HepG2 (cell line): ENCODE results near the gene SP110. TPM values are rescaled to one million over a fixed set of nuclear protein-coding genes. Genes with fewer than 3 reads are reported as not detected.

ENCODE experiments used
- HDAC1 ChIP-seq: sonication (generic); formaldehyde crosslinking; IDR thresholded peaks from 2 replicates; pipeline ENCODE4 v1.5.1; 2020; ENCODE audit warnings: mild to moderate bottlenecking, missing genetic modification reagents
- HDAC6 ChIP-seq: fragments of 200-600 bp; sonication (generic); IDR thresholded peaks from 2 replicates; pipeline ENCODE4 v1.7.0; 2017; ENCODE audit warnings: mild to moderate bottlenecking, antibody characterized with exemption, low read length, low read depth
- KLF13 ChIP-seq: sonication (generic); formaldehyde crosslinking; IDR thresholded peaks from 2 replicates; pipeline ENCODE4 v1.4.0; 2020; ENCODE audit warnings: mild to moderate bottlenecking, missing genetic modification reagents
- NFKBIZ ChIP-seq: IDR thresholded peaks from 2 replicates; pipeline ENCODE4 v1.6.1; 2018; ENCODE audit warnings: missing genetic modification reagents, missing compliant biosample characterization
- PCBP1 ChIP-seq: fragments of 200-400 bp; formaldehyde crosslinking; IDR thresholded peaks from 2 replicates; pipeline ENCODE4 v1.6.1; 2017; ENCODE audit warnings: mild to moderate bottlenecking, low read depth, low read length, borderline replicate concordance
- POLR2A ChIP-seq, 2 experiments: IDR thresholded peaks; 2 replicates each; pipeline ENCODE4 v1.6.1; 2011; ENCODE audit warnings: low read depth in 2 of 2, low read length in 2 of 2, mild to moderate bottlenecking in 1 of 2, moderate library complexity in 1 of 2; ENCODE audit not compliant: insufficient read depth in 1 of 2
- POLR2AphosphoS2 ChIP-seq: IDR thresholded peaks from 2 replicates; pipeline ENCODE4 v1.6.1; 2011; ENCODE audit warnings: low read depth, low read length, improper control_type of control experiment
- SIX1 ChIP-seq: sonication (generic); formaldehyde crosslinking; IDR thresholded peaks from 2 replicates; pipeline ENCODE4 v1.4.0; 2020; ENCODE audit warnings: missing genetic modification reagents, borderline replicate concordance
- SOX6 ChIP-seq, 2 experiments: fragments of 450-650 bp in 1 of 2; sonication (generic) in 1 of 2; formaldehyde crosslinking in 1 of 2; IDR thresholded peaks; 2 replicates each; pipeline versions ENCODE4 v1.4.0 to v1.6.1; 2017 to 2020; ENCODE audit warnings: antibody characterized with exemption in 1 of 2, mild to moderate bottlenecking in 1 of 2, missing genetic modification reagents in 1 of 2
- SRSF1 ChIP-seq: fragments of 200-400 bp; formaldehyde crosslinking; optimal IDR thresholded peaks from 2 replicates; pipeline ENCODE3; 2017; ENCODE audit warnings: mild to moderate bottlenecking, low read depth, low read length, moderate library complexity
- TGIF2 ChIP-seq: IDR thresholded peaks from 2 replicates; pipeline ENCODE4 v1.6.1; 2016; ENCODE audit warnings: control low read depth, missing compliant biosample characterization
- ZNF136 ChIP-seq: sonication (generic); formaldehyde crosslinking; IDR thresholded peaks from 2 replicates; pipeline ENCODE4 v1.8.1; 2022; ENCODE audit warnings: low read depth, mild to moderate bottlenecking, moderate library complexity, missing genetic modification reagents
- ZNF850 ChIP-seq: sonication (generic); formaldehyde crosslinking; conservative IDR thresholded peaks from 2 replicates; pipeline ENCODE4 v1.9.0; 2021; ENCODE audit warnings: mild to moderate bottlenecking, missing genetic modification reagents
- ZZZ3 ChIP-seq: sonication (generic); formaldehyde crosslinking; IDR thresholded peaks from 2 replicates; pipeline ENCODE4 v1.4.0; 2020; ENCODE audit warnings: missing genetic modification reagents, mild to moderate bottlenecking, borderline replicate concordance
- polyA plus RNA-seq, 8 experiments: library from polyadenylated mRNA; depleted of rRNA in 3 of 8; stranded (reverse) in 7 of 8; unstranded in 1 of 8; fragments of >200 nt; fragmentation: Illumina TruSeq in 4 of 8; extraction: Trizol in 4 of 8; gene quantifications; 2 replicates each; pipeline versions ENCODE4 v1.2.1 to v1.2.3, GENCODE V29; 2011 to 2016; ENCODE audit warnings: low read depth in 4 of 8, missing spikeins in 1 of 8, mixed read lengths in 1 of 8; ENCODE audit not compliant: insufficient read depth in 1 of 8
- total RNA-seq, 5 experiments: library from RNA; depleted of rRNA; stranded (reverse); fragments of >200 nt; fragmentation: Illumina TruSeq; extraction: Trizol; gene quantifications; 2 replicates each; pipeline ENCODE4 v1.2.3, GENCODE V29; 2016; ENCODE audit warnings: low read depth in 1 of 5
- TF ChIP-seq, protein P1 (sequence below): sonication (generic); formaldehyde crosslinking; IDR thresholded peaks from 2 replicates; pipeline ENCODE4 v1.5.0; 2020; ENCODE audit warnings: missing genetic modification reagents
- TF ChIP-seq, protein P2 (sequence below): sonication (generic); formaldehyde crosslinking; IDR thresholded peaks from 2 replicates; pipeline ENCODE4 v1.4.0; 2020; ENCODE audit warnings: missing genetic modification reagents, borderline replicate concordance
- TF ChIP-seq, protein P3 (sequence below): IDR thresholded peaks from 2 replicates; pipeline ENCODE4 v1.6.1; 2016
- TF ChIP-seq, protein P4 (sequence below): sonication (generic); formaldehyde crosslinking; IDR thresholded peaks from 2 replicates; pipeline ENCODE4 v1.9.0; 2021; ENCODE audit warnings: missing genetic modification reagents, mild to moderate bottlenecking, borderline replicate concordance
- TF ChIP-seq, protein P5 (sequence below): sonication (generic); formaldehyde crosslinking; IDR thresholded peaks from 2 replicates; pipeline ENCODE4 v1.4.0; 2020; ENCODE audit warnings: missing genetic modification reagents

The SP110 gene
- total and polyA plus RNA-seq, 2 of the 13 experiments (the other 11 are each of a cell fraction or from before 2014, with no cell fraction given): 7.9 to 10.4 TPM

DNA sequence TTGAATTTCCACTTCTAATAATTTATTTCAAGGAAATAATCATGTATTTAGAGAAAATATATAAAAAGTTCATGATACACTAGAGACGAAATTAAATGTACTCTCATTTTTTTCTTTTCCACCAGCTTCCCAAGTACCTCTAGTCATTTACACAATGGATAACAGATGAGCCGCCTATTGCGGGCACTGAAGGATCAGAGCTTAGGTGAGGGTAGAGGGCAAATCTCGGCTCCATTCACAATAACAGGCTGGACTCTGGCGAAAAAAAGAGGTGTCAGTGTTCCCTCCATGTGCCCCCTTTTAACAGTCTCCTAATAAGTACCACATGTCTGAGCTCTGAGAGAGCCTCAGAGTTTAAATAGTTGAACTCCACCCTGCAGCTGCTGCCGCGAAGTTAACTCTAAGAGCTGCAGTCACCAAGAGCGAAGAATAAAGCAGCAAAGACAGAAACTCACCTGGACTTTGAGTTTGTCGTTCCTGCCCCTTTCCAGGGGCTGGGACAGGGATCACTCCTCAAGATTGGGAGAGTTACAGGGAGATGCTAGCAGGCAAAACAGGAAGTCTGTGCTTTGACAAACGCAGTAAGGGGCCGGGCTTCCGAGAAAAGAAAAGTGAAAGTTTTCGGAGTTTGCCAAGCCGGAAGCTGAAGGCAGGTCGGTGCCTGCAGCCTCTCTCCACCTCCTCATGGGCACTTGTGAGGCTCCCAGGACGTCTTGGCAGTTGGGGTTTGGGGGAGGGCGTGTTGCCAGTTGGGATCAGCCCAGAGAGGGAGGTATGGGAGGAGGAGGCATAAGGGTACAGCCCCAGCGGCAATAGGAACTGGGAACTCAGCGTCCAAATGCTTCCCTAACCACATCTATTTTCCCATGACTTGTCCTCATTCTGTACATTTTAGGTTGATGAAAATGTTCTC, at the start of gene SP110 (continued):
- TF ChIP-seq, protein P1, sequence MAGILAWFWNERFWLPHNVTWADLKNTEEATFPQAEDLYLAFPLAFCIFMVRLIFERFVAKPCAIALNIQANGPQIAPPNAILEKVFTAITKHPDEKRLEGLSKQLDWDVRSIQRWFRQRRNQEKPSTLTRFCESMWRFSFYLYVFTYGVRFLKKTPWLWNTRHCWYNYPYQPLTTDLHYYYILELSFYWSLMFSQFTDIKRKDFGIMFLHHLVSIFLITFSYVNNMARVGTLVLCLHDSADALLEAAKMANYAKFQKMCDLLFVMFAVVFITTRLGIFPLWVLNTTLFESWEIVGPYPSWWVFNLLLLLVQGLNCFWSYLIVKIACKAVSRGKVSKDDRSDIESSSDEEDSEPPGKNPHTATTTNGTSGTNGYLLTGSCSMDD (CRISPR knock-in tag): no peak
- TF ChIP-seq SRSF1: no peak
- TF ChIP-seq, protein P2, sequence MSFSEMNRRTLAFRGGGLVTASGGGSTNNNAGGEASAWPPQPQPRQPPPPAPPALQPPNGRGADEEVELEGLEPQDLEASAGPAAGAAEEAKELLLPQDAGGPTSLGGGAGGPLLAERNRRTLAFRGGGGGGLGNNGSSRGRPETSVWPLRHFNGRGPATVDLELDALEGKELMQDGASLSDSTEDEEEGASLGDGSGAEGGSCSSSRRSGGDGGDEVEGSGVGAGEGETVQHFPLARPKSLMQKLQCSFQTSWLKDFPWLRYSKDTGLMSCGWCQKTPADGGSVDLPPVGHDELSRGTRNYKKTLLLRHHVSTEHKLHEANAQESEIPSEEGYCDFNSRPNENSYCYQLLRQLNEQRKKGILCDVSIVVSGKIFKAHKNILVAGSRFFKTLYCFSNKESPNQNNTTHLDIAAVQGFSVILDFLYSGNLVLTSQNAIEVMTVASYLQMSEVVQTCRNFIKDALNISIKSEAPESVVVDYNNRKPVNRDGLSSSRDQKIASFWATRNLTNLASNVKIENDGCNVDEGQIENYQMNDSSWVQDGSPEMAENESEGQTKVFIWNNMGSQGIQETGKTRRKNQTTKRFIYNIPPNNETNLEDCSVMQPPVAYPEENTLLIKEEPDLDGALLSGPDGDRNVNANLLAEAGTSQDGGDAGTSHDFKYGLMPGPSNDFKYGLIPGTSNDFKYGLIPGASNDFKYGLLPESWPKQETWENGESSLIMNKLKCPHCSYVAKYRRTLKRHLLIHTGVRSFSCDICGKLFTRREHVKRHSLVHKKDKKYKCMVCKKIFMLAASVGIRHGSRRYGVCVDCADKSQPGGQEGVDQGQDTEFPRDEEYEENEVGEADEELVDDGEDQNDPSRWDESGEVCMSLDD (CRISPR knock-in tag): no peak
- no peak for TF ChIP-seq SIX1 (CRISPR knock-in tag)
- TF ChIP-seq ZNF136 (CRISPR knock-in tag): no peak
- no peak for TF ChIP-seq PCBP1
- TF ChIP-seq KLF13 (CRISPR knock-in tag): no peak
- no peak for TF ChIP-seq ZZZ3 (CRISPR knock-in tag)
- TF ChIP-seq SOX6 (IDR thresholded peaks at IDR 0.05): no peak
- 0 out of 2 replicates have a peak, but pooled peaks have one; percentile 31 for TF ChIP-seq SOX6 (CRISPR knock-in tag; IDR thresholded peaks at IDR 0.05)
- TF ChIP-seq, protein P3, sequence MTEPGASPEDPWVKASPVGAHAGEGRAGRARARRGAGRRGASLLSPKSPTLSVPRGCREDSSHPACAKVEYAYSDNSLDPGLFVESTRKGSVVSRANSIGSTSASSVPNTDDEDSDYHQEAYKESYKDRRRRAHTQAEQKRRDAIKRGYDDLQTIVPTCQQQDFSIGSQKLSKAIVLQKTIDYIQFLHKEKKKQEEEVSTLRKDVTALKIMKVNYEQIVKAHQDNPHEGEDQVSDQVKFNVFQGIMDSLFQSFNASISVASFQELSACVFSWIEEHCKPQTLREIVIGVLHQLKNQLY (CRISPR knock-in tag): no peak
- TF ChIP-seq, protein P4, sequence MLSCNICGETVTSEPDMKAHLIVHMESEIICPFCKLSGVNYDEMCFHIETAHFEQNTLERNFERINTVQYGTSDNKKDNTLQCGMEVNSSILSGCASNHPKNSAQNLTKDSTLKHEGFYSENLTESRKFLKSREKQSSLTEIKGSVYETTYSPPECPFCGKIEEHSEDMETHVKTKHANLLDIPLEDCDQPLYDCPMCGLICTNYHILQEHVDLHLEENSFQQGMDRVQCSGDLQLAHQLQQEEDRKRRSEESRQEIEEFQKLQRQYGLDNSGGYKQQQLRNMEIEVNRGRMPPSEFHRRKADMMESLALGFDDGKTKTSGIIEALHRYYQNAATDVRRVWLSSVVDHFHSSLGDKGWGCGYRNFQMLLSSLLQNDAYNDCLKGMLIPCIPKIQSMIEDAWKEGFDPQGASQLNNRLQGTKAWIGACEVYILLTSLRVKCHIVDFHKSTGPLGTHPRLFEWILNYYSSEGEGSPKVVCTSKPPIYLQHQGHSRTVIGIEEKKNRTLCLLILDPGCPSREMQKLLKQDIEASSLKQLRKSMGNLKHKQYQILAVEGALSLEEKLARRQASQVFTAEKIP (CRISPR knock-in tag): no peak
- no peak for TF ChIP-seq ZNF850 (CRISPR knock-in tag)
- peak; percentile 44 for TF ChIP-seq HDAC1 (CRISPR knock-in tag)
- no peak for TF ChIP-seq HDAC6
- TF ChIP-seq POLR2AphosphoS2: no peak
- TF ChIP-seq POLR2A (IDR thresholded peaks at IDR 0.05; ENCODE audit: insufficient read depth in 1 of 2, low read depth in 2 of 2, low read length in 2 of 2): peak; percentile 78 to 80
- TF ChIP-seq, protein P5, sequence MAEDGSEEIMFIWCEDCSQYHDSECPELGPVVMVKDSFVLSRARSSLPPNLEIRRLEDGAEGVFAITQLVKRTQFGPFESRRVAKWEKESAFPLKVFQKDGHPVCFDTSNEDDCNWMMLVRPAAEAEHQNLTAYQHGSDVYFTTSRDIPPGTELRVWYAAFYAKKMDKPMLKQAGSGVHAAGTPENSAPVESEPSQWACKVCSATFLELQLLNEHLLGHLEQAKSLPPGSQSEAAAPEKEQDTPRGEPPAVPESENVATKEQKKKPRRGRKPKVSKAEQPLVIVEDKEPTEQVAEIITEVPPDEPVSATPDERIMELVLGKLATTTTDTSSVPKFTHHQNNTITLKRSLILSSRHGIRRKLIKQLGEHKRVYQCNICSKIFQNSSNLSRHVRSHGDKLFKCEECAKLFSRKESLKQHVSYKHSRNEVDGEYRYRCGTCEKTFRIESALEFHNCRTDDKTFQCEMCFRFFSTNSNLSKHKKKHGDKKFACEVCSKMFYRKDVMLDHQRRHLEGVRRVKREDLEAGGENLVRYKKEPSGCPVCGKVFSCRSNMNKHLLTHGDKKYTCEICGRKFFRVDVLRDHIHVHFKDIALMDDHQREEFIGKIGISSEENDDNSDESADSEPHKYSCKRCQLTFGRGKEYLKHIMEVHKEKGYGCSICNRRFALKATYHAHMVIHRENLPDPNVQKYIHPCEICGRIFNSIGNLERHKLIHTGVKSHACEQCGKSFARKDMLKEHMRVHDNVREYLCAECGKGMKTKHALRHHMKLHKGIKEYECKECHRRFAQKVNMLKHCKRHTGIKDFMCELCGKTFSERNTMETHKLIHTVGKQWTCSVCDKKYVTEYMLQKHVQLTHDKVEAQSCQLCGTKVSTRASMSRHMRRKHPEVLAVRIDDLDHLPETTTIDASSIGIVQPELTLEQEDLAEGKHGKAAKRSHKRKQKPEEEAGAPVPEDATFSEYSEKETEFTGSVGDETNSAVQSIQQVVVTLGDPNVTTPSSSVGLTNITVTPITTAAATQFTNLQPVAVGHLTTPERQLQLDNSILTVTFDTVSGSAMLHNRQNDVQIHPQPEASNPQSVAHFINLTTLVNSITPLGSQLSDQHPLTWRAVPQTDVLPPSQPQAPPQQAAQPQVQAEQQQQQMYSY: no peak
- no peak for TF ChIP-seq NFKBIZ (CRISPR knock-in tag)
- peak; percentile 69; the same call in 1 of the 2 replicates for TF ChIP-seq TGIF2 (CRISPR knock-in tag)
